NCI-H2029 treated with DMSO at 0.1 percent for 48 hours (cell line): Measurements from ENCODE around the gene ELP2.
"Not testable (repeated sequence)": the region's sequence is repeated elsewhere in the genome, so short reads cannot be mapped to it uniquely, and the experiment has no call there.

Experiments used
- DNase-seq: peaks from one replicate; lab custom pipeline; 2025; lab: John Stamatoyannopoulos, UW

ELP2 gene

GRCh38 chr18:36157441-36157840 is 27.7 kb downstream of the ELP2 start:
- DNase-seq: no peak

GRCh38 chr18:36158266-36158867 is 28.7 kb downstream of the ELP2 start:
- DNase-seq: no peak

GRCh38 chr18:36160959-36161371 is 31.3 kb downstream of the ELP2 start:
- DNase-seq: no peak

- DNase-seq: no peak
Observed at GRCh38 chr18:36162981-36163380, 33.3 kb downstream of the ELP2 start.

GRCh38 chr18:36167692-36168218 is 38.1 kb downstream of the ELP2 start:
- DNase-seq: no peak

GRCh38 chr18:36168296-36168695 is 38.6 kb downstream of the ELP2 start:
- DNase-seq: not testable (repeated sequence)

GRCh38 chr18:36169938-36170337 is 40.2 kb downstream of the ELP2 start:
- no peak for DNase-seq

- DNase-seq: no peak
Observed at GRCh38 chr18:36175481-36175880, 45.8 kb downstream of the ELP2 start.

GRCh38 chr18:36176177-36176584 is 46.5 kb downstream of the ELP2 start:
- DNase-seq: no peak

GRCh38 chr18:36176711-36177110 is 47.0 kb downstream of the ELP2 start:
- DNase-seq: no peak

GRCh38 chr18:36177913-36178312 is 48.2 kb downstream of the ELP2 start:
- DNase-seq: no peak

GRCh38 chr18:36179562-36180355 is 50.1 kb downstream of the ELP2 start:
- DNase-seq: no peak

- DNase-seq: no peak
Observed at GRCh38 chr18:36181441-36181840, 51.7 kb downstream of the ELP2 start.

- no peak for DNase-seq
Observed at GRCh38 chr18:36181898-36182506, 52.3 kb downstream of the ELP2 start.

- no peak for DNase-seq
Observed at GRCh38 chr18:36183033-36183432, 53.3 kb downstream of the ELP2 start.

- no peak for DNase-seq
Observed at GRCh38 chr18:36183987-36184386, 54.3 kb downstream of the ELP2 start.

GRCh38 chr18:36185157-36185556 is 55.5 kb downstream of the ELP2 start:
- no peak for DNase-seq

- DNase-seq: no peak
Observed at GRCh38 chr18:36185901-36186460, 56.3 kb downstream of the ELP2 start.

GRCh38 chr18:36186461-36187192 is 56.9 kb downstream of the ELP2 start:
- DNase-seq: no peak

GRCh38 chr18:36187193-36187825 is 57.6 kb downstream of the ELP2 start, which contains the start of gene MOCOS:
Gene MOCOS, plus strand, starts transcription at chr18:36187497. Its CDS starts 43 bp downstream, at chr18:36187540.
- DNase-seq: peak; percentile 14
